Adrenal gland (tissue), 12 donors: Measurements from ENCODE around the gene PRSS1. TPM values are rescaled to one million over a fixed set of nuclear protein-coding genes. Genes with fewer than 3 reads are reported as not detected.

Experiments
- DNase-seq, 7 donors: peaks; one replicate each; pipeline ENCODE4 v3.0.0-alpha.2; 2019 to 2020
- H3K27ac ChIP-seq, 5 donors: fragments of 200-600 bp; sonication (generic) in 4 of 5; 1 replicate in 3 of 5; 2 replicates in 2 of 5; pipeline versions ENCODE4 v1.5.1 to v1.8.0; 2016 to 2020; ENCODE audit warnings: mild to moderate bottlenecking in 1 of 5
- H3K27me3 ChIP-seq: fragments of 200-600 bp; 2 replicates; pipeline ENCODE4 v1.8.0; 2021
- H3K36me3 ChIP-seq, 2 donors: fragments of 200-600 bp; replicated peaks in 1 of 2; 1 replicate in 1 of 2; 2 replicates in 1 of 2; pipeline versions ENCODE4 v1.5.1 to v1.8.0; 2018 to 2022
- H3K4me1 ChIP-seq, 2 donors: fragments of 200-600 bp; replicated peaks in 1 of 2; 1 replicate in 1 of 2; 2 replicates in 1 of 2; pipeline versions ENCODE4 v1.5.1 to v1.8.0; 2018 to 2021
- H3K4me3 ChIP-seq, 4 donors: fragments of 200-600 bp; sonication (generic) in 3 of 4; one replicate each; pipeline ENCODE4 v1.5.1; 2016 to 2018
- H3K9me3 ChIP-seq, 3 donors: fragments of 200-600 bp; sonication (generic) in 1 of 3; replicated peaks in 1 of 3; 1 replicate in 2 of 3; 2 replicates in 1 of 3; pipeline versions ENCODE4 v1.5.1 to v1.8.0; 2016 to 2021
- CTCF ChIP-seq, 6 experiments: fragments of 450-650 bp in 4 of 6; fragments of 200-600 bp in 2 of 6; sonication (generic) in 1 of 6; IDR thresholded peaks; 1 replicate in 5 of 6; 2 replicates in 1 of 6; pipeline versions ENCODE4 v1.5.1 to v1.8.0; 2016 to 2021; ENCODE audit warnings: antibody characterized with exemption in 6 of 6, mild to moderate bottlenecking in 2 of 6, moderate library complexity in 1 of 6
- POLR2A ChIP-seq, 2 donors: fragments of 450-650 bp; IDR thresholded peaks; one replicate each; pipeline ENCODE4 v1.6.1; 2017; ENCODE audit warnings: antibody characterized with exemption in 2 of 2, mild to moderate bottlenecking in 2 of 2, moderate library complexity in 1 of 2
- WGBS, 4 donors: extraction: QIAGEN DNeasy Blood & Tissue Kit in 2 of 4; methylation state at CpG; one replicate each; pipeline versions ENCODE4 v1.1.5 to v1.1.7; 2013 to 2017; 5-methylcytosine and 5-hydroxymethylcytosine counted together
- intact Hi-C, 2 donors: fragments of 100-400 bp; cut with DNase I; formaldehyde crosslinking; loops; one replicate each; pipeline versions ENCODE4 v1.14.1 to v1.15.0; 2022 to 2023
- polyA plus RNA-seq, 3 donors: library from polyadenylated mRNA; stranded (reverse); fragments of 200-250 nt in 2 of 3; fragments of 350-450 nt in 1 of 3; fragmentation: Illumina TruSeq in 1 of 3; extraction: RNeasy Lipid Tissue Mini Kit (QIAGEN cat#74804) in 1 of 3; gene quantifications; one replicate each; pipeline ENCODE4 v1.2.3, GENCODE V29; 2013 to 2014
- total RNA-seq, 9 donors: library from RNA; depleted of rRNA in 4 of 9; stranded (reverse); fragments of >200 nt in 4 of 9; fragments of 120-200 nt in 1 of 9; fragmentation: NEBNext Ultra II Directional in 1 of 9; extraction: Animal tissue kit (Norgen Biotek cat#: 25700) in 1 of 9; gene quantifications; one replicate each; pipeline versions ENCODE4 v1.1.0 to v1.2.4, GENCODE V29; 2013 to 2023
- donor health status: healthy with polysubstance abuse.
- donor health status: Bipolar disorder and iron deficiency.
- donor health status: DM: yes; HTN: yes; CAD: no.
- donor health status: DM: no; HTN: no; CAD: no.
- donor health status: DM: no; HTN: no; CAD: no.
- donor health status: DM: yes; HTN: yes; CAD: no.

The PRSS1 gene
- total and polyA plus RNA-seq, 12 donors, result 3.2 to 15.4 (median 3.3) TPM; not detected in 7

- 19 to 30% (median 25%) methylated on average over 8 to 9 of the region's 9 CpGs for WGBS, 4 donors
- Histone ChIP-seq H3K27ac (no peak overlapping the region), H3K9me3 (no peaks in the 10 kb centered on the region), H3K27me3 (peaks cover 33% of the 10 kb centered on the region), H3K4me1 (peaks cover 7 to 14% of the 10 kb centered on the region in 2 donors), H3K36me3 (no peaks in the 10 kb centered on the region), H3K4me3 (no peak overlapping the region)
- TF ChIP-seq POLR2A (IDR thresholded peaks at IDR 0.05) (no peak), CTCF (IDR thresholded peaks at IDR 0.05) (no peak)
- intact Hi-C loops, result no loop called here
- DNase-seq, result peak in 1 of 7 donors; percentile 15
These were observed 46.8 kb downstream of the PRSS1 start for GRCh38 chr7:142796001-142796500.

GRCh38 chr7:142796501-142797390, 47.5 kb downstream of the PRSS1 start:
- TF ChIP-seq POLR2A (IDR thresholded peaks at IDR 0.05), result no peak
- TF ChIP-seq CTCF (IDR thresholded peaks at IDR 0.05), result no peak
- H3K36me3 ChIP-seq, result no peaks in the 10 kb centered on the region

GRCh38 chr7:142797391-142798377, 48.4 kb downstream of the PRSS1 start:
- peak in 1 of 7 donors; percentile 18 for DNase-seq
- H3K4me1 ChIP-seq, result peaks cover 7 to 14% of the 10 kb centered on the region in 2 donors
- H3K9me3 ChIP-seq, result no peaks in the 10 kb centered on the region
- H3K27ac ChIP-seq, result peak overlapping the region in 1 of 5 donors; percentile 26
- no peaks in the 10 kb centered on the region for H3K36me3 ChIP-seq
- 3 to 11% (median 5%) methylated on average over 23 to 33 of the region's 33 CpGs for WGBS, 4 donors
- TF ChIP-seq CTCF (IDR thresholded peaks at IDR 0.05), result no peak
- no peak for TF ChIP-seq POLR2A (IDR thresholded peaks at IDR 0.05)
- intact Hi-C loops, result no loop called here
- peaks cover 33% of the 10 kb centered on the region for H3K27me3 ChIP-seq
- H3K4me3 ChIP-seq, result peak overlapping the region in 1 of 4 donors; percentile 37

More at GRCh38 chr7:142796501-142797390, 47.5 kb downstream of the PRSS1 start:
- DNase-seq, result peak in 1 of 7 donors; percentile 36
- H3K9me3 ChIP-seq, result no peaks in the 10 kb centered on the region
- intact Hi-C loops, result no loop called here
- H3K27me3 ChIP-seq, result peaks cover 33% of the 10 kb centered on the region
- H3K27ac ChIP-seq, result peak overlapping the region in 2 of 5 donors; percentile 8 to 26
- WGBS, 4 donors, result 3 to 5% (median 4%) methylated on average over 14 to 74 of the region's 74 CpGs; no CpG with 5 or more reads in 1 of the 4 donors
- H3K4me3 ChIP-seq, result peak overlapping the region in 1 of 4 donors; percentile 37
- H3K4me1 ChIP-seq, result peaks cover 7 to 14% of the 10 kb centered on the region in 2 donors
